Glomerular endothelial cell (primary cell): ENCODE results near the gene ANKH. TPM values are rescaled to one million over a fixed set of nuclear protein-coding genes. Genes with fewer than 3 reads are reported as not detected.
"Not testable (repeated sequence)": the region's sequence is repeated elsewhere in the genome, so short reads cannot be mapped to it uniquely, and the experiment has no call there.

ENCODE experiments used
- DNase-seq: peaks from one replicate; pipeline ENCODE4 v3.0.0-alpha.2; 2011; ENCODE audit warnings: low read depth, low spot score; ENCODE audit errors: extremely low read depth
- total RNA-seq: library from RNA; depleted of rRNA; stranded (reverse); fragments of >200 nt; gene quantifications from 2 replicates; pipeline ENCODE4 v1.2.3, GENCODE V29; 2015

The ANKH gene
- total RNA-seq, 1 donor from 2014 or later, result 20.1 TPM

- no peak for DNase-seq
Observed at GRCh38 chr5:14859150-14859549, 12.4 kb downstream of the ANKH start.

DNA sequence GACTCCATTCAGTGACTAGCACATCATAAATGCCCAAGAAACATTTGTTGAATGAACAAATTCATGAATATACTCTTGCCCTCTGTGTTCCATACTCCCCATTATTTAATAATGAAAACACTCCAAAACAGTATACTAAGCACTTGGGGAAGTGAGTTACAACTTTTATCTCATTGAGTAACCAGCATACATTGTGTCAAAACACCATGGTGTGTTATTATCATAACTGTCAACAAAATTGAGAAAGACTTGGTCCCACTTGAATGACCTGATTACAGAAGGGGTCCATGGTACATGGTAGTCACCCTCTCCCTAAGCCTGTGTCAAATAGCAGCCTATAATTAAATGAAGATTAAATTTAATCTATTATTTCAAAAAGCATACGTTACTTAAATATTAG is 16.2 kb downstream of the ANKH start:
- DNase-seq, result no peak

DNA sequence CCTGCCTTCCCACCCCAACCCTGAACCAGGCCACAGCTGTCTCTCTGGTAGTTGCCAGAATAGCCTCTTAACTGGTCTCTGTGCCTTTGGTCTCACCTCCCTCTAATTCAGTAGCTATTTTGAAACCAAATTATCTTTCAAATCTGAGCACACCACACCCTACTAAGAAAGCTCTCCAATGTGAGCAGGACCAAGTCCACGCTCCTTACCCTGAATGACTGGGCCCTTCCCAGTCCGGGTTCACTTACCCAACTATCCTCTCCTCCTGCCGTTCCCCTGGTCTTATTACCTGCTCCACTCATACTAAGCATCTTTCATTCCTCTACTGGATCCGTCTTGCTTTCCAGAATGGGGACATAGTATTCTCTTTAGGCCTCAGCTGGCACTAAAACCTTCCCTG is 16.8 kb downstream of the ANKH start:
- no peak for DNase-seq

GRCh38 chr5:14853685-14854084 is 17.9 kb downstream of the ANKH start:
- DNase-seq, result no peak

GRCh38 chr5:14852779-14853178 is 18.8 kb downstream of the ANKH start:
- DNase-seq, result no peak

- DNase-seq, result no peak
Observed at GRCh38 chr5:14851999-14852526, 19.5 kb downstream of the ANKH start.

GRCh38 chr5:14851597-14851996 is 20.0 kb downstream of the ANKH start:
- no peak for DNase-seq

GRCh38 chr5:14851050-14851419 is 20.5 kb downstream of the ANKH start:
- no peak for DNase-seq

DNA sequence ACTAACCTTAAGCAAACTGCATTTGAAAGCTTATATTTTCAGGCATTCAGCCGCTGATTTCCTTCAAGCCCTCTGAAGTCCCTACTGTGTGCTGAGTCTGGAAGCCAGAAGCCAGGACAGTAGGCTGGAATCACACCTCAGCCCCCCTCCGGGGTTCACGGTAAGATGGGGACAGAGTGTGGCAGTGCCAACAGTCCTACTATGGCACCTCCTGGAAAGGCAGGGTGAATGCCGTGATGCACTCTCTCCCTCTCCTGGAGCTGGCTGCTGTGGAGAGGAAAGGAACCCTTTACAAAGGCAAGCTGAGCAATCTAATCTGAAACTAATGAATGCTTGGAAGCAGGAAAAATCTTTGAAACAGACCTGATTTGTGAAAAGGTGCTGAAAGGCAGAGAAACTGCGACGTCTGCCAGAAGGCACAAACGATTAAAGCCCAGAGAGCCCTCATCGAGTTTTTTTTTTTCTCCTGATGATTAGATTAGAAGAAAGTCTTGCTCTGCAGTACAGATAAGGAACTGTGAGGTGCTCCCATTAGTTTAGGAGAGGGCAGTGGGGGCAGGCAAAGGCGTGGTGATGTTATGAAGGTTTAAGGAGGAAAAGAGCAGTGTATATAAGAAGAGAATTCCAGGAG is 21.0 kb downstream of the ANKH start:
- DNase-seq, result no peak

GRCh38 chr5:14849516-14850294 is 21.9 kb downstream of the ANKH start:
- no peak for DNase-seq

DNA sequence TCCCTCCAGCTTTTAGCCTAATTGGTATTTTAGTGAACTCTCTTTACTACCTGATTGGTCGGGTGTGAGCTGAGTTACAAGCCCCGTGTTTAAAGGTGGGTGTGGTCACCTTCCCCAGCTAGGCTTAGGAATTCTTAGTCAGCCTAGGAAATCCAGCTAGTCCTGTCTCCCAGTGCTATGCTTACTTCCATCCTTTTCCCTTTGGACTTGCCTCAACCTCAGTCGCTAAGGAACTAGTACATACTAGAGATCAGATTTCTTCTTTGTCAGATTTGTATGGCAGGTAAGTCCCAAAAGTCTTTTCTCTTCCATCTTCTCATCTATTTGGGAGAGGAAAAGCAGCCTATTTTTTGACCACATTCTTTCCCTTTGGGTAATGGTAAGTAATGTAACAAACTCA is 22.6 kb downstream of the ANKH start:
- DNase-seq, result not testable (repeated sequence)

- no peak for DNase-seq
Observed at GRCh38 chr5:14848385-14848784, 23.2 kb downstream of the ANKH start.

GRCh38 chr5:14847471-14847870 is 24.1 kb downstream of the ANKH start:
- no peak for DNase-seq

GRCh38 chr5:14842117-14842516 is 29.5 kb downstream of the ANKH start:
- DNase-seq, result no peak

DNA sequence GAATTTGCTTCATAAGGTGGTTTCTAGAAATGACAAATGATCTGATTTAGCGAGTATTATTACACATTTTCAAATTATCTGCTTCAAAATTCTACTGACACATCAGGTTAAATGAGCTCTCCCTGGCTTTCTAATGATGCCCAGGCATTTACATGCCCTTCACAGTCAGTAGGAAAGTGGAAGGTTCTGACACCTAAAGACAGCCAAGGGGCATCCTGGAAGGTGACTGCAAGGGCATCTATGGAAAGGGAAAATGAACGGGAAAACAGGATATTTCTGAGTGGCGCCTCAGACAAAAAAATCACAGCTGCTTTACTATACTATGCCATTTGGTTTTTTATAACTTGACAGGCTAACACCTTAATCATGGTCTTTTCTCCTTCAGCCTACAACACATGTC is 31.0 kb downstream of the ANKH start:
- no peak for DNase-seq

- no peak for DNase-seq
Observed at GRCh38 chr5:14838396-14839319, 32.9 kb downstream of the ANKH start.

DNA sequence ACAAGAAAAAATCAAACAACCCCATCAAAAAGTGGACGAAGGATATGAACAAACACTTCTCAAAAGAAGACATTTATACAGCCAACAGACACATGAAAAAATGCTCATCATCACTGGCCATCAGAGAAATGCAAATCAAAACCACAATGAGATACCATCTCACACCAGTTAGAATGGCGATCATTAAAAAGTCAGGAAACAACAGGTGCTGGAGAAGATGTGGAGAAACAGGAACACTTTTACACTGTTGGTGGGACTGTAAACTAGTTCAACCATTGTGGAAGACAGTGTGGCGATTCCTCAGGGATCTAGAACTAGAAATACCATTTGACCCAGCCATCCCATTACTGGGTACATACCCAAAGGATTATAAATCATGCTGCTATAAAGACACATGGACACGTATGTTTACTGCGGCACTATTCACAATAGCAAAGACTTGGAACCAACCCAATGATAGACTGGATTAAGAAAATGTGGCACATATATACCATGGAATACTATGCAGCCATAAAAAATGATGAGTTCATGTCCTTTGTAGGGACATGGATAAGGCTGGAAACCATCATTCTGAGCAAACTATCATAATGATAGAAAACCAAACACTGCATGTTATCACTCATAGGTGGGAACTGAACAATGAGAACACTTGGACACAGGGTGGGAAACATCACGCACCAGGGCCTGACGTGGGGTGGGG is 34.0 kb downstream of the ANKH start:
- not testable (repeated sequence) for DNase-seq

DNA sequence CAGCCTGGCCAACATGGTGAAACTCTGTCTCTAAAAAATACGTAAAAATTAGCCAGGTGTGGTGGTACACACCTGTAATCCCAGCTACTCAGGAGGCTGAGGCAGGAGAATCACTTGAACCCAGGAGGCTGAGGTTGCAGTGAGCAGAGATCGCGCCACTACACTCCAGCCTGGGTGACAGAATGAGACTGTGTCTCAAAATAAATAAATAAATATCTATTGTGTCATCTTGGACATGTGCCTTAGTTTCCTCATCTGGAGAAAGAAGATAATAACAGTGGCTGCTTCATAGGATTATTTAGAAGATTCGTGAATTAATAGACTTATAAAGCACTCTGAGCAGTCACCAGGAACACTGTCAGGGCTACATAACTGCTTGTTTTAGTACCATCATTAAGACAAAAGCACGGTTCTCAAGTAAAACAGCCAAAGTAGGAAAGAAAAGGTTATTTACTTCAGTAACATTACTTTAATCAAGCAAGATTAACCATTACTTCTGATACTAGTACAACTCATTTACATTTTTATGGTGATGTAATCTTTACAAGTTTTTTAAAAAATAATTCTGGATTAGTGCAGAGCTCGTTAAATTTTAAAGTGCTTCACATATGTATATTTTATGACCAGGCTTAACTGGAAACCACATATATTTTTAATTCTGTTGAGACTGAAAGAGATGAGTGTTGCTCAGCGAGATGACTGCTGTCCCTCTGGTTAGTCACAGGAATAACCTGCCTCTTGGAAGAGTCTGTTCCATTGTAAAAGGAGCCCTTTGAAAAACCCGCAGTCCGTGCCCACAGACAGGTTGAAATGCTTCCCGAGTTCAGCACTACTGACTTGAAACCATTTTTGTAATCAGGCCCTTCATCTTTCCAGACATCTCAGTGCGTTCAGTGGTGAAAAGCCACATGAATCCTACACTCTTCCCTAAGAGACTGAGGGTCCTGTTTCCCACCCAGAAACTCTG is 36.7 kb downstream of the ANKH start:
- no peak for DNase-seq

GRCh38 chr5:14834062-14834461 is 37.5 kb downstream of the ANKH start:
- no peak for DNase-seq

DNA sequence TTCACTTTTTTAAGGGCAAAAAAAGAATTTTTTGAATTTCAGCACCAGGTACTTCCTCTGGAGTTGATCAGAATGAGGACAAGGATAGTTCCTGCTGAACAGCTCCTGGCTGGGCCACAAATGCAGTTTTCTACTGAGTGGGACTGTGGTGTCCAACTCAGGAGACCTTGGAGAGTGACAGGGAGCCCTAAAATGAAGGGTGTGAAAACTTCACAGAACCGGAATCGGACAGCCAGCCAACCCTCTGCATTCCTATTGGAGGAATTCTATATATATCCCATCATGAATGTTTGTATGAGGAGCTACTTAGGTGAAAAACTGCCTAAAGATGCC is 40.6 kb downstream of the ANKH start:
- no peak for DNase-seq
